ENCODE measurements around the gene RNF38. TPM values are rescaled to one million over a fixed set of nuclear protein-coding genes. Genes with fewer than 3 reads are reported as not detected.

The RNF38 gene
- total RNA-seq, 2 donors from 2014 or later, result 8.9 to 14.0 TPM

- TF ChIP-seq CTCF (IDR thresholded peaks at IDR 0.05) (no peak), POLR2A (IDR thresholded peaks at IDR 0.05) (no peak)
- no peaks in the 10 kb centered on the region for H3K36me3 ChIP-seq (replicated peaks in 1 of 2; ENCODE audit: insufficient read depth in 1 of 2, low read depth in 2 of 2)
- H3K4me3 ChIP-seq, result no peak overlapping the region
- H3K27me3 ChIP-seq, result no peaks in the 10 kb centered on the region
- H3K9me3 ChIP-seq, result no peaks in the 10 kb centered on the region
- DNase-seq (no peak), ATAC-seq (no peak)
- no peak overlapping the region for H3K27ac ChIP-seq
- WGBS, 2 donors, result 87 to 89% methylated on average over 7 of the region's 7 CpGs
- H3K4me1 ChIP-seq, result peaks cover 4% of the 10 kb centered on the region
- intact Hi-C loops (cut with DNase I), result no loop called here
These were observed 106.9 kb downstream of the RNF38 start for GRCh38 chr9:36293171-36293570.

GRCh38 chr9:36292641-36293040 is 107.4 kb downstream of the RNF38 start:
- Histone ChIP-seq H3K27ac (no peak overlapping the region), H3K27me3 (no peaks in the 10 kb centered on the region), H3K4me3 (no peak overlapping the region), H3K4me1 (peaks cover 4% of the 10 kb centered on the region), H3K9me3 (no peaks in the 10 kb centered on the region), H3K36me3 (replicated peaks in 1 of 2; ENCODE audit: insufficient read depth in 1 of 2, low read depth in 2 of 2) (no peaks in the 10 kb centered on the region)
- ATAC-seq (no peak), DNase-seq (no peak)
- intact Hi-C loops (cut with DNase I), result no loop called here
- 88 to 90% methylated on average over 11 to 12 of the region's 12 CpGs for WGBS, 2 donors
- no peak for TF ChIP-seq POLR2A (IDR thresholded peaks at IDR 0.05)
- TF ChIP-seq CTCF (IDR thresholded peaks at IDR 0.05), result no peak

- ATAC-seq (no peak), DNase-seq (no peak)
- Histone ChIP-seq H3K9me3 (no peaks in the 10 kb centered on the region), H3K4me3 (no peak overlapping the region), H3K27ac (no peak overlapping the region), H3K27me3 (no peaks in the 10 kb centered on the region), H3K4me1 (no peaks in the 10 kb centered on the region), H3K36me3 (replicated peaks in 1 of 2; ENCODE audit: insufficient read depth in 1 of 2, low read depth in 2 of 2) (no peaks in the 10 kb centered on the region)
- 86 to 88% methylated on average over 3 of the region's 3 CpGs for WGBS, 2 donors
- TF ChIP-seq CTCF (IDR thresholded peaks at IDR 0.05) (no peak), POLR2A (IDR thresholded peaks at IDR 0.05) (no peak)
- intact Hi-C loops (cut with DNase I), result no loop called here
These were observed 109.1 kb downstream of the RNF38 start for GRCh38 chr9:36290996-36291395.

- Histone ChIP-seq H3K27ac (no peak overlapping the region), H3K36me3 (replicated peaks in 1 of 2; ENCODE audit: insufficient read depth in 1 of 2, low read depth in 2 of 2) (no peaks in the 10 kb centered on the region), H3K9me3 (no peaks in the 10 kb centered on the region), H3K27me3 (no peaks in the 10 kb centered on the region), H3K4me3 (no peak overlapping the region), H3K4me1 (no peaks in the 10 kb centered on the region)
- no peak for TF ChIP-seq POLR2A (IDR thresholded peaks at IDR 0.05)
- TF ChIP-seq CTCF (IDR thresholded peaks at IDR 0.05), result no peak
- intact Hi-C loops (cut with DNase I), result no loop called here
- DNase-seq (no peak), ATAC-seq (no peak)
- WGBS, 2 donors, result 79 to 82% methylated on average over 3 of the region's 3 CpGs
These were observed 110.1 kb downstream of the RNF38 start for GRCh38 chr9:36289836-36290435.

- Histone ChIP-seq H3K4me3 (no peak overlapping the region), H3K9me3 (no peaks in the 10 kb centered on the region), H3K36me3 (replicated peaks in 1 of 2; ENCODE audit: insufficient read depth in 1 of 2, low read depth in 2 of 2) (no peaks in the 10 kb centered on the region), H3K27me3 (no peaks in the 10 kb centered on the region), H3K4me1 (no peaks in the 10 kb centered on the region), H3K27ac (no peak overlapping the region)
- intact Hi-C loops (cut with DNase I), result no loop called here
- ATAC-seq, result no peak
- DNase-seq, result no peak
- WGBS, 2 donors, result 91 to 92% methylated on average over 3 of the region's 3 CpGs
- TF ChIP-seq POLR2A (IDR thresholded peaks at IDR 0.05) (no peak), CTCF (IDR thresholded peaks at IDR 0.05) (no peak)
These were observed 112.0 kb downstream of the RNF38 start for GRCh38 chr9:36288070-36288469.
